Loucy (cell line): ENCODE measurements around the gene CFAP70.

Source experiments
- CTCF ChIP-seq: fragments of 200-600 bp; sonication (generic); conservative IDR thresholded peaks from 2 replicates; pipeline ENCODE4 v1.5.1; 2014; ENCODE audit warnings: mild to moderate bottlenecking, antibody characterized with exemption, low read length
- EZH2phosphoT487 ChIP-seq: fragments of 200-600 bp; IDR thresholded peaks from 2 replicates; pipeline ENCODE4 v1.6.1; 2018; ENCODE audit warnings: antibody characterized with exemption, mild to moderate bottlenecking, moderate library complexity, borderline replicate concordance

- TF ChIP-seq CTCF, result no peak
- no peak for TF ChIP-seq EZH2phosphoT487
Observed at GRCh38 chr10:73281097-73281496, 77.6 kb downstream of the CFAP70 start.
